SK-N-MC (cell line): Measurements from ENCODE around the gene BNIP3.

Experiments
- EZH2 ChIP-seq: fragments of 200-600 bp; sonication (generic); IDR thresholded peaks from one replicate; pipeline ENCODE4 v1.6.1; 2017; ENCODE audit warnings: antibody characterized with exemption
- POLR2AphosphoS5 ChIP-seq: IDR thresholded peaks from 2 replicates; pipeline ENCODE4 v1.6.1; 2012; ENCODE audit warnings: mild to moderate bottlenecking, low read depth, low read length, borderline replicate concordance

- no peak for TF ChIP-seq EZH2
- no peak for TF ChIP-seq POLR2AphosphoS5
These were observed 23.4 kb upstream of the BNIP3 start for GRCh38 chr10:132005147-132005546.
